Measurements from ENCODE around the gene CAMK1D. TPM values are rescaled to one million over a fixed set of nuclear protein-coding genes. Genes with fewer than 3 reads are reported as not detected.

Gene CAMK1D
- polyA plus RNA-seq, 1 of the 3 experiments (the other 2 are of a cell fraction), result 4.1 TPM

DNA sequence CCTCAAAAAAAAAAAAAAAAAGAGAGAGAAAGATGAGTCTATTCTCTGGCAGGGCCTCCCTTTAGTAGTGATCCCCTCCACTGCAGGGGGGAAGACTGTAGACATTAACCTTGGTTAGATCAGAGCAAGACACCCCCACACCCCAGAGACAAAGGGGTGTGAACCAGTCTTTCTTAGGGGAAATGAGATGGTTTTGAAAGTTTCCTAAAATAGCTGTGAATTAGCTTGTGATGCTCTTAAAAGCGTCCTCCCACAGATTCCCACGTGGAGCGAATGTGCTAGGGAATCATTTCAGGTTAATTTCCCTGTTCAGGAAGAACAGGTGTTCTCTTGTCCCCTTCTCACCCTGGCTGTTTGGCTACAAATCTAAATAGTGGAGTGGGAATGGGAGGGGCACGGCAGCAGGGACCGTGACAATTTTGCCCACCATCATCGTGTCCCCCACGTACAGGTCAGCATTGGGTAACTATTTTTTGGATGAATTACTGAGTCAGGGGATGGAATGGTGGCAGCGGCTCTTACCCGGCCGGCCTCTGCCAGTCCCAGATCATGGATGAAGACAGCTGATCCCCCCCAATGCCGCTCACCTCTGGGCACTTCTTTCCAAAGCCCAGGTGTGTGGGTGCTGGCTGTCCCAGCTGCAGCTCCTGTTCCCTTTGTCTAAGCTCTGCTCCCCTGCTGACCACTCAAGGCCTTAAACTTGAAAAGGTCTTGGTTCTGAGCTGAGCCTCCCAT is 499.3 kb downstream of the CAMK1D start:
- no peaks in the 10 kb centered on the region for H3K9me2 ChIP-seq
- H3K4me1 ChIP-seq (ENCODE audit: control insufficient read depth in 1 of 2, insufficient read depth in 2 of 2, low read depth in 1 of 2, low read length in 1 of 2), result peaks cover 0 to 21% of the 10 kb centered on the region in 2 experiments; a peak in 1 of 4 replicates
- WGBS (ENCODE audit: low lambda C conversion rate), result 81% methylated on average over 8 of the region's 11 CpGs
- no peaks in the 10 kb centered on the region for H3K9me3 ChIP-seq
- H3K4me2 ChIP-seq, result no peak overlapping the region
- no peak overlapping the region for H2AFZ ChIP-seq (ENCODE audit: low read depth)
- H3F3A ChIP-seq (replicated peaks; ENCODE audit: insufficient read depth), result no peaks in the 10 kb centered on the region
- ChIA-PET CTCF (interaction anchor here (1.2 to 1.9 kb wide), 5 partner anchors 8 to 66 kb away, joined by 4 to 7 read pairs (median 5); no protein-coding TSS in a partner anchor), POLR2A (no interaction called here)
- no peaks in the 10 kb centered on the region for H3K79me2 ChIP-seq (ENCODE audit: insufficient read depth)
- no peak for DNase-seq
- no peak for TF ChIP-seq FOXJ3 (CRISPR knock-in tag; IDR thresholded peaks at IDR 0.05)
- no peak for TF ChIP-seq SIN3A (IDR thresholded peaks at IDR 0.05; ENCODE audit: borderline replicate concordance, low read depth, low read length)
- TF ChIP-seq, protein P1, sequence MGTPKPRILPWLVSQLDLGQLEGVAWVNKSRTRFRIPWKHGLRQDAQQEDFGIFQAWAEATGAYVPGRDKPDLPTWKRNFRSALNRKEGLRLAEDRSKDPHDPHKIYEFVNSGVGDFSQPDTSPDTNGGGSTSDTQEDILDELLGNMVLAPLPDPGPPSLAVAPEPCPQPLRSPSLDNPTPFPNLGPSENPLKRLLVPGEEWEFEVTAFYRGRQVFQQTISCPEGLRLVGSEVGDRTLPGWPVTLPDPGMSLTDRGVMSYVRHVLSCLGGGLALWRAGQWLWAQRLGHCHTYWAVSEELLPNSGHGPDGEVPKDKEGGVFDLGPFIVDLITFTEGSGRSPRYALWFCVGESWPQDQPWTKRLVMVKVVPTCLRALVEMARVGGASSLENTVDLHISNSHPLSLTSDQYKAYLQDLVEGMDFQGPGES (IDR thresholded peaks at IDR 0.05; ENCODE audit: low read depth, low read length), result no peak
- no peak for TF ChIP-seq TCF12 (IDR thresholded peaks at IDR 0.05)
- TF ChIP-seq GATA2 (CRISPR knock-in tag; IDR thresholded peaks at IDR 0.05), result no peak
- TF ChIP-seq, protein P2, sequence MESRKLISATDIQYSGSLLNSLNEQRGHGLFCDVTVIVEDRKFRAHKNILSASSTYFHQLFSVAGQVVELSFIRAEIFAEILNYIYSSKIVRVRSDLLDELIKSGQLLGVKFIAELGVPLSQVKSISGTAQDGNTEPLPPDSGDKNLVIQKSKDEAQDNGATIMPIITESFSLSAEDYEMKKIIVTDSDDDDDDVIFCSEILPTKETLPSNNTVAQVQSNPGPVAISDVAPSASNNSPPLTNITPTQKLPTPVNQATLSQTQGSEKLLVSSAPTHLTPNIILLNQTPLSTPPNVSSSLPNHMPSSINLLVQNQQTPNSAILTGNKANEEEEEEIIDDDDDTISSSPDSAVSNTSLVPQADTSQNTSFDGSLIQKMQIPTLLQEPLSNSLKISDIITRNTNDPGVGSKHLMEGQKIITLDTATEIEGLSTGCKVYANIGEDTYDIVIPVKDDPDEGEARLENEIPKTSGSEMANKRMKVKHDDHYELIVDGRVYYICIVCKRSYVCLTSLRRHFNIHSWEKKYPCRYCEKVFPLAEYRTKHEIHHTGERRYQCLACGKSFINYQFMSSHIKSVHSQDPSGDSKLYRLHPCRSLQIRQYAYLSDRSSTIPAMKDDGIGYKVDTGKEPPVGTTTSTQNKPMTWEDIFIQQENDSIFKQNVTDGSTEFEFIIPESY (IDR thresholded peaks at IDR 0.05; ENCODE audit: borderline replicate concordance, low read depth), result no peak
- no peak for TF ChIP-seq MEF2A (IDR thresholded peaks at IDR 0.05; ENCODE audit: borderline replicate concordance, low read depth)
- TF ChIP-seq CHD2 (IDR thresholded peaks at IDR 0.05; ENCODE audit: low read length, partially characterized antibody), result no peak
- no peak overlapping the region for H3K9ac ChIP-seq
- no peaks in the 10 kb centered on the region for H4K20me1 ChIP-seq (ENCODE audit: insufficient read depth)
- H3K36me3 ChIP-seq (replicated peaks in 1 of 2; ENCODE audit: control insufficient read depth in 1 of 2, insufficient read depth in 2 of 2, low read length in 1 of 2), result no peaks in the 10 kb centered on the region
- H3K4me3 ChIP-seq (ENCODE audit: low read depth in 2 of 2, low read length in 1 of 2), result no peak overlapping the region
- H3K27ac ChIP-seq (ENCODE audit: low read depth in 2 of 2, low read length in 1 of 2), result no peak overlapping the region
- no peaks in the 10 kb centered on the region for H3K27me3 ChIP-seq (ENCODE audit: insufficient read depth)

DNA sequence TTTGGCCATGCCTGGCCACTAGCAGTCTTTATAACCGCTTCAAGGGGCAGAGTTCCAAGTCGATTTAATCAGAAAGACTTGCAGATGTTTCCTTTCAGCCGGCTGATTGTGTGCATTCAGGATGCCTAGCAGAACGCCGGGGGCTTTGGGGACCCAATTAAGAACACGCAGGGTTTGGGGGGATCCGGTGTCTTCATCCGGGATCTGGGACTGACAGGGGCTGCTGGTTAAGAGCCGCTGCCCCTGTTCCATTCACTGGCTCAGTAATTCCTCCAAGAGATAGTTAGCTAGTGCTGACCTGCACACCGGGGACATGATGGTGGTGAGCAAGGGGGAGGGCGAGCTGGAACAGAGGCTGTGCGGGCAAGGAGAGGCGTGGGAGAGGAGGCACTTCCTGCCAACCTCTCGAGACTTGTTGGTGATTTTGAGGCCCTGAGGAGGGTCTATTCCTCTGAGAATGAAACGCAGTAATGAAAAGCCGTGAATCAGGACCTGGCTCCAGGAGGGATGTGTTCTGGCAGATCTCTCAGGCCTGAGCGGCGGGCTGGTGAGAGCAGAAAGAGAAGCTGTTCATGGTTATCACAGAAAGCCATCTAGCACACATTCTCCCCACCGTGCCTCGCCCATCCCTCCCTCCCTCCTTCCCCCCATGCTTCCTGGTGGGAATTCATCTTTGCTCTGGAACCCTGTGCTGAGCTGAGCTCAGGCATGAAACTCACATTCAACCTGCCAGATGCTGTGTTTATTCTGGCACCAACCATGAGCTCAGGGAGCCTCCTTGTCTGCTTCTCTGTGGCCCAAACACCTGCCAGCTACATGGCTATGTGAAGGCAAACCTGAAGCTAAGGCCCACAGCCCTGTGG is 500.2 kb downstream of the CAMK1D start:
- 45% methylated on average over 15 of the region's 20 CpGs for WGBS (ENCODE audit: low lambda C conversion rate)
- H3K79me2 ChIP-seq (ENCODE audit: insufficient read depth), result no peaks in the 10 kb centered on the region
- peaks cover 0 to 20% of the 10 kb centered on the region in 2 experiments; a peak in 1 of 4 replicates for H3K4me1 ChIP-seq (ENCODE audit: control insufficient read depth in 1 of 2, insufficient read depth in 2 of 2, low read depth in 1 of 2, low read length in 1 of 2)
- TF ChIP-seq, protein P2 (IDR thresholded peaks at IDR 0.05; ENCODE audit: borderline replicate concordance, low read depth), result no peak
- no peak for TF ChIP-seq NFIC (IDR thresholded peaks at IDR 0.05; ENCODE audit: borderline replicate concordance)
- TF ChIP-seq GATA2 (CRISPR knock-in tag; IDR thresholded peaks at IDR 0.05), result 0 out of 2 replicates have a peak, but pooled peaks have one; percentile 41
- TF ChIP-seq, protein P3, sequence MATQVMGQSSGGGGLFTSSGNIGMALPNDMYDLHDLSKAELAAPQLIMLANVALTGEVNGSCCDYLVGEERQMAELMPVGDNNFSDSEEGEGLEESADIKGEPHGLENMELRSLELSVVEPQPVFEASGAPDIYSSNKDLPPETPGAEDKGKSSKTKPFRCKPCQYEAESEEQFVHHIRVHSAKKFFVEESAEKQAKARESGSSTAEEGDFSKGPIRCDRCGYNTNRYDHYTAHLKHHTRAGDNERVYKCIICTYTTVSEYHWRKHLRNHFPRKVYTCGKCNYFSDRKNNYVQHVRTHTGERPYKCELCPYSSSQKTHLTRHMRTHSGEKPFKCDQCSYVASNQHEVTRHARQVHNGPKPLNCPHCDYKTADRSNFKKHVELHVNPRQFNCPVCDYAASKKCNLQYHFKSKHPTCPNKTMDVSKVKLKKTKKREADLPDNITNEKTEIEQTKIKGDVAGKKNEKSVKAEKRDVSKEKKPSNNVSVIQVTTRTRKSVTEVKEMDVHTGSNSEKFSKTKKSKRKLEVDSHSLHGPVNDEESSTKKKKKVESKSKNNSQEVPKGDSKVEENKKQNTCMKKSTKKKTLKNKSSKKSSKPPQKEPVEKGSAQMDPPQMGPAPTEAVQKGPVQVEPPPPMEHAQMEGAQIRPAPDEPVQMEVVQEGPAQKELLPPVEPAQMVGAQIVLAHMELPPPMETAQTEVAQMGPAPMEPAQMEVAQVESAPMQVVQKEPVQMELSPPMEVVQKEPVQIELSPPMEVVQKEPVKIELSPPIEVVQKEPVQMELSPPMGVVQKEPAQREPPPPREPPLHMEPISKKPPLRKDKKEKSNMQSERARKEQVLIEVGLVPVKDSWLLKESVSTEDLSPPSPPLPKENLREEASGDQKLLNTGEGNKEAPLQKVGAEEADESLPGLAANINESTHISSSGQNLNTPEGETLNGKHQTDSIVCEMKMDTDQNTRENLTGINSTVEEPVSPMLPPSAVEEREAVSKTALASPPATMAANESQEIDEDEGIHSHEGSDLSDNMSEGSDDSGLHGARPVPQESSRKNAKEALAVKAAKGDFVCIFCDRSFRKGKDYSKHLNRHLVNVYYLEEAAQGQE (IDR thresholded peaks at IDR 0.05; ENCODE audit: low read depth, low read length), result no peak
- TF ChIP-seq RAD21 (IDR thresholded peaks at IDR 0.05; ENCODE audit: low read length), result no peak
- TF ChIP-seq, protein P4, sequence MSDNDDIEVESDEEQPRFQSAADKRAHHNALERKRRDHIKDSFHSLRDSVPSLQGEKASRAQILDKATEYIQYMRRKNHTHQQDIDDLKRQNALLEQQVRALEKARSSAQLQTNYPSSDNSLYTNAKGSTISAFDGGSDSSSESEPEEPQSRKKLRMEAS (IDR thresholded peaks at IDR 0.05; ENCODE audit: low read depth), result no peak
- H3K4me3 ChIP-seq (ENCODE audit: low read depth in 2 of 2, low read length in 1 of 2), result no peak overlapping the region
- peak; percentile 52 for DNase-seq
- POLR2A ChIA-PET, result no interaction called here
- no peak overlapping the region for H2AFZ ChIP-seq (ENCODE audit: low read depth)
- peak overlapping the region in 1 of 2 experiments; percentile 56; a peak in 2 of 4 replicates for H3K27ac ChIP-seq (ENCODE audit: low read depth in 2 of 2, low read length in 1 of 2)
- no peaks in the 10 kb centered on the region for H3K9me3 ChIP-seq
- no peaks in the 10 kb centered on the region for H3K9me2 ChIP-seq
- CTCF ChIA-PET, result interaction anchor here (0.9 to 1.7 kb wide), 2 partner anchors 67 to 226 kb away, joined by 4 to 5 read pairs; no protein-coding TSS in a partner anchor
- no peak overlapping the region for H3K9ac ChIP-seq
- no peaks in the 10 kb centered on the region for H3F3A ChIP-seq (replicated peaks; ENCODE audit: insufficient read depth)
- no peaks in the 10 kb centered on the region for H4K20me1 ChIP-seq (ENCODE audit: insufficient read depth)
- no peaks in the 10 kb centered on the region for H3K27me3 ChIP-seq (ENCODE audit: insufficient read depth)
- H3K36me3 ChIP-seq (replicated peaks in 1 of 2; ENCODE audit: control insufficient read depth in 1 of 2, insufficient read depth in 2 of 2, low read length in 1 of 2), result no peaks in the 10 kb centered on the region
- H3K4me2 ChIP-seq, result no peak overlapping the region

Measured in SK-N-SH (cell line).